ENCODE results near the gene GNAT1.

GNAT1 gene

GRCh38 chr3:50190936-50191660 is at the start of gene GNAT1:
TSS of gene GNAT1 (plus strand) at chr3:50191610. CDS start at chr3:50191726, 116 bp downstream.
- no peak for DNase-seq

DNA sequence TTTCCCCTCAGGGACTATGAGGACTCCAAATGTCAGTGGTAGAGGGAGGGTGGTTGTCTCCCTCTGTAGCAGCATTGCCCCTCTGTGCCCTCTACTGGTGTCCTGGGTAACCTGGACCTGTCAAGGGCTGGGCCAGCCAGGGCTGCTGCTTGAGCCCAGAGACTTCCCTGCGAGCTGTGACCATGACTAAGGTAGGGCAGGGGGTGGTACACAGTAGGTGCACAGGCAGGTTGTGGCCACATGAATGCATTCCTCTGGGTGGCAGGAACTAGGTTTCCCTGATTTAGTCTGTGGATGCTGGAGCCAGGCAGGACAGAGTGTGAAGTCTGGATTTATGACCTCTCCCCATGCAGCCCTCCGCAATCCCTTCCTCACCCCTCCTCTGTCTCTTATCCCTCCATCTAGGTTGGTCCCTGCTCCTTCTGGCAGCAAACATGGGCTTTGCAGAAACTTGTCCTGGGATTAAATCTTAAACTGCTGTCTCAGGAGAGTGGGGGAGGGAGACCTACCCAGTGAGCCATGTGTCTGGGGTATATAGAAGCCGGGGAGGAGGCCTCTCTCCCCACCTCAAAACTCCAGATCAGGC is 45.0 kb upstream of the GNAT1 start:
- DNase-seq: peak; percentile 70

GRCh38 chr3:50147016-50147415 is 44.4 kb upstream of the GNAT1 start:
- no peak for DNase-seq

- no peak for DNase-seq
These were observed 44.0 kb upstream of the GNAT1 start for GRCh38 chr3:50147447-50147846.

DNA sequence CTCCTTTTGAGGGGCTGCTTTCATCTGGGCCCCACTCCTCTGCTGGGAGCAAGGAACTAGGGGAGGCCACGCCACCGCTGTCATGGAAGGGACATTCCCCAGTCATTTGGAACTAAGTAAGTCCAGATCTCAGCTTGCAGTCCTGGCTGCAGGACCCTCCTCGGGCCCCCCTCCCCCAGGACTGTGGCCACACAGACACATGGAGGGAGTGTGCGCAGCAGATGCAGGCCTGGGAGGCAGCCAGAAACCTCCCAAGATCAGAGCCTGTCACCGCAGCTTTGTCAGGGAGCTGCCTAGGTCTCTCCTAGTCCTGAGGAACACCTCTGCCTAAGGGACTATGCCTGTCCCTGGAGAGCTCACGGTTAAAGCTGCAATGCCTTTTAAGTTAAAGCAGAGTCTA is 43.5 kb upstream of the GNAT1 start:
- DNase-seq: no peak

- DNase-seq: no peak
These were observed 41.0 kb upstream of the GNAT1 start for GRCh38 chr3:50150404-50150750.

GRCh38 chr3:50150863-50151686 is 40.3 kb upstream of the GNAT1 start:
- no peak for DNase-seq

- no peak for DNase-seq
These were observed 39.7 kb upstream of the GNAT1 start for GRCh38 chr3:50151728-50152127.

DNA sequence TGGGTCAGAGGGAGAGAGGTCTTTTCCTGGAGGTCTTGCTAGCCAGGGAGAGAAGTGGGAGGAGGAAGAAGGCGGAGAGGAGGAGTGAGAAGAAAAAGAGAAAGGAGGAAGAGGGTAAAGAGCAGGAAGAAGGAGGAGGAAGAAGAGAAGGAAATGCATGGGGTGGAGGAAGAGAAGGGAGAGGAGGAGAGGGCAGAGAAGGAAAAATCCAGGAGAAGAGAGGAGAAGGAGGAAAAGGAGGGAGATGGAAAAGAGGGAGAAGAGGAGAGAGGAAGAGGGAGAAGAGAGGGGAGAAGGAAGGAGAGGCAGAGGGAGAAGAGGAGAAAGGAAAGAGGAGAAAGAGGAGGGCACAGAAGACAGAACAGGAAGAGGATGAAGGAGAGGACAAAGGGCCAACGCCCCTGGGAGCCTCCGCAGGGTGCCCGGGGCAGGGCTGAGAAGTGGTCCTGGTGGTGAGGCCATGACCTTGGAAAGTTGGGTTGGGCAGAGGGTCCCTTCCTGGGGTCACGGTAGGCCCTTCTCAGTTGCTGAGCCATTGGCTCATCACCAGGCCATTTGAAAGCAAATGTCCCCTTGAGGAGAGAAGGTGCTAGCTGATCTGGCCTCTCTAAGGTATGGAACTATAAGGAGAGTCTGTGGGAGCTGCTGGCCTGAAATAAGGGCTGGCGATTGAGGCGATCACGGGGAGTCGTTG is 37.5 kb upstream of the GNAT1 start:
- DNase-seq: no peak

GRCh38 chr3:50154476-50154839 is 37.0 kb upstream of the GNAT1 start:
- peak; percentile 92 for DNase-seq

DNA sequence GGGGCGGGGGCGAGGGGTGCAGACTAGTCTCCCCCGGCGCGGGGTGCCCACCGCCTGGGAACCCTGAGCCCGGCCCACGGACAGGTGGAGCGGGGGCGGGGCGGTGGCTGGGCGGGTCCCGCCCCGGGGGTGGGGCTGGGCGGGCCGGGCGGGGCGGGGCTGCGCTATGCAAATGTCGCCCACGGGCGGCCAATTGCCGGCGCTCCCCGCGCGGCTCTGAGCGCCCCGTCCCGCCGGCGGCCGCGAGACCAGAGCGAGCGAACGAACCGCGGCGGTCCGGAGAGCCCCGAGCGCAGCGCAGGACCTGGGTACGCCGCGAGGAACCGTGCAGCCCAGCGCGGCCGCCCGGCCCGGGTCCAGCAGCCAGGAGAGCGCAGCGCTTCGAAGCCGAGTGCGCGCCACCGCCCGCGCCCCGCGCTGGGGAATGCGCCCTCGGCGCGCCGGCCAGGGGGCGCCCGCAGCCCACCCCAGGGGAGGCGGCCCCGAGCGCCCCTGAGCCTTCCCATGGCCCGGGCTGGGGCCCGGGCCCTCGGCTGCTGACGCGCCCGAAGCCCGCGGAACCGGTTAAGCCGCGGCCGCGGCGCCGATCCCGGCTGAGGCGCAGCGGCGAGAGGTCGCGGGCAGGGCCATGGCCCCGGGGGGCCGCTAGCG is 36.4 kb upstream of the GNAT1 start, which contains the start of gene SEMA3F:
Gene SEMA3F, plus strand, starts transcription at position 485 of the 651 bp plus-strand sequence. CDS start 4,299 bp downstream, outside the sequence.
- peak; percentile 99 for DNase-seq

DNA sequence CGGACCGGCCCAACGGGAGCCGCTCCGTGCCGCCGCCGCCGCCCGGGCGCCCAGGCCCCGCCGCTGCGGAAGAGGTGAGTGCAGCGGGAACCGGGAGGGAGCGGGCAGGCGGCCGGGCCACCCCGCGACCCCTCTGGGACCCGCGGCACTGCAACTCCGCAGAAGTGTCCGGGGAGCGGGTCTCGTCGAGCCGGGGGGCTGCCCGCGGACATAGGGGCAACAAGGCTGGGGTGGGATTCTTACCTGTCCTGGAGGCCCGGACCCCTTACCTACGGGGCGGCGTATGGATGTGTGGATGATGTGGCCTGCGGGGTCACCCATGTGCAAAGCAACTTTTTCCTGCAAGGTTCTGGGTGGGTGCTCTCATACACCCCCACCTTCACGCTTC is 35.9 kb upstream of the GNAT1 start:
- DNase-seq: no peak

GRCh38 chr3:50155891-50156290 is 35.5 kb upstream of the GNAT1 start:
- no peak for DNase-seq

- peak; percentile 68 for DNase-seq
These were observed 34.6 kb upstream of the GNAT1 start for GRCh38 chr3:50156549-50157493.

- no peak for DNase-seq
These were observed 33.4 kb upstream of the GNAT1 start for GRCh38 chr3:50157827-50158529.

DNA sequence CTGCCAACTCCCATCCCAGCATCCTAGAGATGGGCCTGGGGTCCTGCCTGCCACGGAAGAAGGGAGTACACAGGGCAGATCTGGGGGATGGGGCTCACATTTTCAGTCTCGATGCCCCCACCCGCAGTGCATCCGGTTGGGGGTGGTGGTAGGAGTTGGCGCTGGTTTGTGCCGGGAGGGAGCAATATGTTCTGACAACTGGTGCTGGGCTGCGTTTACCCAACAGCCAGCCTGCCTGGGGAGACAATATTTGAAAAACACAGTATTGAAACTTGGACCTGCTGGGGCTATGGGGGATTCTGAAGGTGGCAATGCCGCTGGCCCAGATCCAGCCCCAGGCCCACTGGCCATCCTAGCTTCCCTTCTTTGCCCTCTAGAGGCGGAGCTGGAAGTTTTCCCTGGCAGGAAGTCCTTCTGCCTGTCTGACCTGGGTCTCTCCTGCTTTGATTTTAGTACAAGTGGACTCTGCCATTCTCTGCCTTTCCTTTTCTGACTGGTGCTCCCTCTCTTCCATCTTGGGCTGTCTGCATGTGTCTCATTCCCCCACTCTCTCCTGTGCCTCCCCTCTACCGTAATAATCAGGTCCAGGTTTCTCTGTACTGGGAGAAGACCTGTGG is 32.8 kb upstream of the GNAT1 start:
- DNase-seq: no peak

GRCh38 chr3:50160561-50160983 is 30.8 kb upstream of the GNAT1 start:
- DNase-seq: no peak

- DNase-seq: no peak
These were observed 30.1 kb upstream of the GNAT1 start for GRCh38 chr3:50161320-50161719.

DNA sequence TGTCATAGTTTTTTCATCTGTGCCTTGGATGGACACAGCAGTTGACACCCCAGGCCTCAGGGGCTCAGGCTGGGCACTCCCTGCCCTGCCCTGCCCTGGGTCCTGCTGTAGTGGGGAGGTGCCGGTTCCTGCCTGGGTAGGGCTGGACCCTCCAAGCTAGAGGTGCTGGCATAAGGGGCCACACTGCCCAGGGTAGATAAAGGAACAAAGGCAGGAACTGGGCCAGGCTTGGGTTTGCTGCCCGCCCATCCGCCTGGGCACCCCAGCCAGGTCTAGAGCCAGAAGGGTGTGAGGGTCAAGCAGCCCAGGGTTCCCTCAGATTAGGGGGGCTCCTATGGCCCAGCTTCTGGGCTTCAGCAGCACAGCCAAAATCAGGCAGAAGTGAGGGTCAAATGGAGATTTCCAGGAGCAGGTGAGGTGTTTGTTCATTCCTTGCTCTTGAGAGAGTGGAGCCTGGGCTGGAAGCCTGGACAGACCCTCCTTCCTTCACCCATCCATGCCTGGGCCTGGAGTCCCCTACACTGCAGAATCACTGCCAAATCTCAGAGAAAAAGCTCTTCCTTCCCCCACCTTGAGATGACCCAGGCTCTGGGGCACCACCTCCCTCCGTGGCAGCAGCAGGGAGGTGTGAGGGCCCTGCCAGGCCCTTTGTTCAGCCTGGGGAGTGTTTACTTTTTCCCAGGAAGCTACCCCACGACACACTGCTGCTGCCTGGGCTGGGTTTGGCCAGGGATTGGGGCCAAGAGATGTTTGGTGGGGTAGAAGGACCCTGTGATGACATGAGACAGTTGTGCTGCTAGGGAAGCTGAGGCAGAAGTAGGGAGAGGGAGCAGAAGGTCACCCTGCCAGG is 29.2 kb upstream of the GNAT1 start:
- DNase-seq: no peak
